ENCODE measurements around the gene TESK2.
A peak's percentile ranks its signal among the peaks of the same experiment; 100 is the strongest.
"Not testable (repeated sequence)": the region's sequence is repeated elsewhere in the genome, so short reads cannot be mapped to it uniquely, and the experiment has no call there.

Gene TESK2

GRCh38 chr1:45510036-45510971, 19.3 kb upstream of the TESK2 start:
- DNase-seq = no peak

GRCh38 chr1:45508295-45509151, 17.6 kb upstream of the TESK2 start:
- no peak for DNase-seq

GRCh38 chr1:45507893-45508292, 16.9 kb upstream of the TESK2 start:
- DNase-seq = no peak

GRCh38 chr1:45507195-45507594, 16.2 kb upstream of the TESK2 start:
- no peak for DNase-seq

GRCh38 chr1:45503462-45504360, 12.7 kb upstream of the TESK2 start:
- DNase-seq = no peak

- DNase-seq = no peak
Measured at GRCh38 chr1:45501505-45501859, 10.5 kb upstream of the TESK2 start.

GRCh38 chr1:45499415-45499769, 8.4 kb upstream of the TESK2 start:
- DNase-seq = no peak

GRCh38 chr1:45498279-45498678, 7.3 kb upstream of the TESK2 start:
- DNase-seq = no peak

GRCh38 chr1:45493116-45493697, 2.2 kb upstream of the TESK2 start:
- DNase-seq = peak; percentile 31

- no peak for DNase-seq
Measured at GRCh38 chr1:45492691-45493090, 1.7 kb upstream of the TESK2 start.

GRCh38 chr1:45491487-45492260, 711 bp upstream of the TESK2 start:
- no peak for DNase-seq

- DNase-seq = peak; percentile 9
Measured at GRCh38 chr1:45490121-45490625, 790 bp downstream of the TESK2 start.

- DNase-seq = not testable (repeated sequence)
Measured at GRCh38 chr1:45489379-45489778, 1.6 kb downstream of the TESK2 start.

- no peak for DNase-seq
Measured at GRCh38 chr1:45488666-45489377, 2.1 kb downstream of the TESK2 start.

- DNase-seq = no peak
Measured at GRCh38 chr1:45485949-45486348, 5.0 kb downstream of the TESK2 start.

GRCh38 chr1:45479039-45479748, 11.8 kb downstream of the TESK2 start:
- DNase-seq = no peak

GRCh38 chr1:45478121-45478814, 12.7 kb downstream of the TESK2 start:
- no peak for DNase-seq

- no peak for DNase-seq
Measured at GRCh38 chr1:45477646-45478045, 13.3 kb downstream of the TESK2 start.

GRCh38 chr1:45474194-45474593, 16.8 kb downstream of the TESK2 start:
- DNase-seq = not testable (repeated sequence)
